ENCODE results near the gene GUCY1A1. TPM values are rescaled to one million over a fixed set of nuclear protein-coding genes. Genes with fewer than 3 reads are reported as not detected.
"Not testable (repeated sequence)": the region's sequence is repeated elsewhere in the genome, so short reads cannot be mapped to it uniquely, and the experiment has no call there.

The GUCY1A1 gene, protein sequence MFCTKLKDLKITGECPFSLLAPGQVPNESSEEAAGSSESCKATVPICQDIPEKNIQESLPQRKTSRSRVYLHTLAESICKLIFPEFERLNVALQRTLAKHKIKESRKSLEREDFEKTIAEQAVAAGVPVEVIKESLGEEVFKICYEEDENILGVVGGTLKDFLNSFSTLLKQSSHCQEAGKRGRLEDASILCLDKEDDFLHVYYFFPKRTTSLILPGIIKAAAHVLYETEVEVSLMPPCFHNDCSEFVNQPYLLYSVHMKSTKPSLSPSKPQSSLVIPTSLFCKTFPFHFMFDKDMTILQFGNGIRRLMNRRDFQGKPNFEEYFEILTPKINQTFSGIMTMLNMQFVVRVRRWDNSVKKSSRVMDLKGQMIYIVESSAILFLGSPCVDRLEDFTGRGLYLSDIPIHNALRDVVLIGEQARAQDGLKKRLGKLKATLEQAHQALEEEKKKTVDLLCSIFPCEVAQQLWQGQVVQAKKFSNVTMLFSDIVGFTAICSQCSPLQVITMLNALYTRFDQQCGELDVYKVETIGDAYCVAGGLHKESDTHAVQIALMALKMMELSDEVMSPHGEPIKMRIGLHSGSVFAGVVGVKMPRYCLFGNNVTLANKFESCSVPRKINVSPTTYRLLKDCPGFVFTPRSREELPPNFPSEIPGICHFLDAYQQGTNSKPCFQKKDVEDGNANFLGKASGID
- total RNA-seq = 106 TPM
- long read RNA-seq, full-length matches to known transcripts = 33 of 127 reads
- long read RNA-seq, partial matches to known transcripts = 68 of 127 reads
- long read RNA-seq, other reads (novel, unspliced or antisense) = 26 of 127 reads

GRCh38 chr4:155666344-155667221 lies at the start of gene GUCY1A1:
Gene GUCY1A1, plus strand, starts transcription at chr4:155666848. Its CDS starts 30,020 bp downstream, at chr4:155696868.
- DNase-seq (peak; percentile 62), ATAC-seq (peak; percentile 60)
- intact Hi-C loops (cut with micrococcal nuclease) = loop anchor here (5.0 kb wide), 1 partner anchor 224 kb away; no protein-coding TSS in a partner anchor

GRCh38 chr4:155617296-155617695 lies 49.4 kb upstream of the GUCY1A1 start:
- intact Hi-C loops (cut with micrococcal nuclease) = no loop called here
- ATAC-seq (peak; percentile 78), DNase-seq (no peak)

DNA sequence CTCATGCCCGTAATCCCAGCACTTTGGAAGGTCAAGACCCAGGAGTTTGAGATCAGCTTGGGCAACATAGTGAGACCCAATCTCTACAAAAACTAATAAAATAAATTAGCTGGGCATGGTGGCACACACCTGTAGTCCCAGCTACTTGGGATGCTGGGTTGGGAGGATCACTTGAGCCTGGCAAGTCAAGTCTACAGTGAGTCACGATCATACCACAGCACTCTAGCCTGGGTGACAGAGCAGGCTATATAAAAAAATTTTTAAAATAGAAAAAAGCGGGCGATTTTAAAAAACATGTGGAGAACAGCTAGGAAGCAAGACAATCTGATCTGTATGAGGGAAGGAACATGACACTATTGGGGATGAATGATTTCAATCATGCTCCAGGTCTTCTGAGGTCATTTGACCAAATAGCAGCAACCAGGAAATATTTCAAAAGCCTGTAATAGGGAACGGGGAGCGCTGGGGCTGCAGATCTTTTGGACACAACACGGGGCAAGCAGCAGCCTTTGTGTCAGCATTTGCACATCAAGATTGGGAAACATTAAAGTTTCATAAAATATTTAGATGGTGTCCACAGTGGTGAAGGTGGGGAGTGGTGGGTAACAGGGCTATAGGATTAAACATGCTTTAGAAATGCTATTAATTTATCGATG lies 48.3 kb upstream of the GUCY1A1 start:
- DNase-seq = no peak
- peak; percentile 75 for ATAC-seq
- intact Hi-C loops (cut with micrococcal nuclease) = no loop called here

DNA sequence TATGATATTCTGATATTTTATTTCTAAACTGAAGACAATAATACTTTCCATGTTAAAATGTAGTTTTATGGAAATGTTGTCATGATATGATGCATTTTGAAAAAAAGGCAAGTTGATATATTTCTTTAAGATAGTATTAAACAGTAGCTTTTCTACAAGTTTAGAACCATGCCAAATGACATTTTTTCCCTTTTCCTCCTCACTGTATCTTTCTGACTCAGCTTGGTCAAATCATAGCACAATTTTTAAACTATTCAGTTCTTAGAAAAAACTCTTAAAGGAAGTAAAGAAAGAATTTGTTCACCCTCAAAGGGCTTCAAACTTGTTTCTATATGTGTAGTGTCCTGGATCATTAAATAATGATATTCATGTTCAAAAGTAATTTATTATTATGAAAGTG lies 46.0 kb upstream of the GUCY1A1 start:
- intact Hi-C loops (cut with micrococcal nuclease) = no loop called here
- ATAC-seq (no peak), DNase-seq (no peak)

GRCh38 chr4:155624478-155624877 lies 42.2 kb upstream of the GUCY1A1 start:
- ATAC-seq (no peak), DNase-seq (no peak)
- intact Hi-C loops (cut with micrococcal nuclease) = no loop called here

DNA sequence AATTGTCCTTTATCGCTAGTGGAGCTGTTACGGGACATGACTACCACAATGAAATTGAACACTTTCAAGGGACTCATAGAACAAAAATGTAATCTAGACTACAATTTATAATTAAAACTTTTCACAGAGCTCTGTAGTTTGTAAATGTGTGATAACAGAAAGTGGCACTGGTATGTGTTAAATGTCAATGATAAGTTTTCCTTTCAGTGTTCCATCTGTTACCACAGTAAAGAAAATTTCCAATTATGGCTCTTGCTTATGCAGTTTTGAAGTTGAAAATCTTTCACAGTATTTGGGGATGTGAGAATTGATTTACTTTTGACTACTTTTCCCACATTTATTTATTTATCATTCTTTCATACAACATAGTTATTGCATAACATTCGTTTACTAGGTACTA lies 40.1 kb upstream of the GUCY1A1 start:
- DNase-seq = no peak
- intact Hi-C loops (cut with micrococcal nuclease) = no loop called here
- no peak for ATAC-seq

GRCh38 chr4:155629183-155629825 lies 37.3 kb upstream of the GUCY1A1 start:
- intact Hi-C loops (cut with micrococcal nuclease) = no loop called here
- no peak for ATAC-seq
- DNase-seq = no peak

- ATAC-seq (no peak), DNase-seq (no peak)
- intact Hi-C loops (cut with micrococcal nuclease) = no loop called here
These were observed 36.7 kb upstream of the GUCY1A1 start for GRCh38 chr4:155629956-155630355.

GRCh38 chr4:155632310-155632840 lies 34.3 kb upstream of the GUCY1A1 start:
- intact Hi-C loops (cut with micrococcal nuclease) = no loop called here
- DNase-seq = no peak
- ATAC-seq = no peak

DNA sequence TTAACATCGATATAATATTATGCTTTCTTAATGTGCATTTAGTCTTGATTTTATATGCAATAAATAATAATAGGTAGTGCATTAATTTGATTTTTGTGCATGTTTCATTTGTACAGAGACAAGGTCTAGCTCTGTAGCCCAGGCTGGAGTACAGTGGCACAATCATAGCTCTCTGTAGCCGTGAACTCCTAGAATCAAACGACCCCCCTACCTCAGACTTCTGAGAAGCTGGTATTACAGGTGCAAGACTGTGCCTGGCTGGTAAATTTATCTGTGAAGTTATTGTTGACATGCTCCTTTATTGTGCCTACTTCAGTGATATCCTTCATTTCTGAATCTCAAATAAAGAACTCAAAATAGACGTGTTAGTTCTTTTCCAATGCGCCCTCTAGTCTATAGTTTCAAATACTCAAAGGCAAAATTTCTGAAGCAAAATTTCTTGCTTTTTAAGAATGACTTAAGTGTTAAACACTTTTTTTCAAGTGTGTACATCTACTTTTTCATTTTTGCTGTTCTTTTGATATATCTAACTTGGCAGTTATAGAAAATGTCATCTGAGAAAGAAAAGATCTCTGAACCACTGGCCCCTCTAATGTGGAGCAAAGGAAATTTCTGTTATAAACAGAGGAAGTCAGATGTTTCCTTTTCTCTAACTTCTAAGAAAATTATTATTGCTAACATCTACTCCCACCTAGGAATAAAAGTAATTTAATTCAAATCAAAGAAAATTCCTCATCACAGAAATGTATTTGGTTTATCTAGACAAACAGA lies 28.3 kb upstream of the GUCY1A1 start:
- intact Hi-C loops (cut with micrococcal nuclease) = no loop called here
- ATAC-seq (no peak), DNase-seq (no peak)

- ATAC-seq (no peak), DNase-seq (no peak)
- intact Hi-C loops (cut with micrococcal nuclease) = no loop called here
These were observed 26.7 kb upstream of the GUCY1A1 start for GRCh38 chr4:155639704-155640523.

DNA sequence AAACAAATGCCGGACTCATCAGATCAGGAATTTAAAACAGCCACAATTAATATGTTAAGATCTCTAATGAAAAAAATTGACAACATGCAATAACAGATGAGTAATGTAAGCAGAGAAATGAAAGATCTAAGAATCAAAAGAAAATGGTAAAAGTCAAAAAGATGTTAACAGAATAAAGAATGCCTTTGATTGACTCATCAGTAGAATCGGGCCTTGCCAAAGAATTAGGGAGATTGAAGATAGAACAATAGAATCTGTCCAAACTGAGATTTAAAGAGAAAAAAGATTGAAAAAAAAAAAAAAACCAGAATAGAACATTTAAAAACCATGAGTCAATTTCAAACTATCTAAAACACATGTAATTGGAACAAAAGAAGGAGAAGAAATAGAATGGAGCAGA lies 25.9 kb upstream of the GUCY1A1 start:
- intact Hi-C loops (cut with micrococcal nuclease) = no loop called here
- DNase-seq (no peak), ATAC-seq (no peak)

DNA sequence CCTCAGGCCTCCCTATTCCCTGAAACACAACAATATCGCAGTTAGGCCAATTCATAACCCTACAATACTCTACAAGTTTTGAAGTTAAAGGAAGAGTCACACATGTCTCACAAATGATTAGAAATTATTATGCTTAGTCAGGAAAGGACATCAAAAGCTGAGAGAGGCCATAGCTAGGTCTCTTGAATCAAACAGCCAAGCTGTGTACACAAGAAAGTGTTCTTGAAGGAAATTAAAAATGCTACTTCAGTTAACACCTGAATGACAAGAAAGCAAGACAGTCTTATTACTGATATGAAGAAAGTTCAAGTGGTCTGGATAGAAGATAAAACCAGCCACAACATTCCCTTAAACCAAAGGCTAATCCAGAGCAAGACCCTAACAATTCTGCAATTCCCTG lies 23.6 kb upstream of the GUCY1A1 start:
- intact Hi-C loops (cut with micrococcal nuclease) = no loop called here
- no peak for ATAC-seq

DNA sequence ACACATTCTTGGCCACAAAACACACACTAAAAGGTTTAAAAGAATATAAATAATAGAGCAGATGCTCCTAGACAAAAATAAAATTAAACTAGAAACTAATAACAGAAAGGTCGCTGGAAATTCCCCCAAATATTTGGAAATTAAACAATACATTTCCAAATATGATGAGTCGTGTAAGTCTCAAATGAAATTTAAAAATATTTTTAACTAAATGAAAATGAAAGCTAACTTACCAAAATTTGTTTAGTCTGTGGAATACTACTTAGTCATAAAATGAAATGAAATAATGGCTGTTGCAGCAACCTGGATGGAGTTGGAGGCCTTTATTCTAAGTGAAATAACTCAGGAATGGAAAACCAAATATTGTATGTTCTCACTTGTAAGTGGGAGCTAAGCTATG lies 20.6 kb upstream of the GUCY1A1 start:
- ATAC-seq (no peak), DNase-seq (no peak)
- intact Hi-C loops (cut with micrococcal nuclease) = no loop called here

More for the DNA sequence above, 23.6 kb upstream of the GUCY1A1 start:
- DNase-seq = no peak

DNA sequence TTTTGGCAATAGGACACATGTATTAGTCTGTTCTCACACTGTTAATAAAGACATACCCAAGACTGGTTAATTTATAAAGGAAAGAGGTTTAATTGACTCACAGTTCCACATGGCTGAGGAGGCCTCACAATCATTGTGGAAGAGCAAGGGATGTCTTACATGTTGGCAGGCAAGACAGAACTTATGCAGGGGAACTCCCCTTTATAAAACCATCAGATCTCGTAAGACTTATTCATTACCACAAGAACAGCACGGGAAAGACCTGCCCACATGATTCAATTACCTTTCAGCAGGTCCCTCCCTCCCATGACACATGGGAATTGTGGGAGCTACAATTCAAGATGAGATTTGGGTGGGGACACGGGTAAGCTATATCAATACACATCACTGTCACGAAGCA lies 15.9 kb upstream of the GUCY1A1 start:
- intact Hi-C loops (cut with micrococcal nuclease); DNase-seq; ATAC-seq: not testable (repeated sequence)

- ATAC-seq = no peak
- intact Hi-C loops (cut with micrococcal nuclease) = no loop called here
These were observed 13.6 kb upstream of the GUCY1A1 start for GRCh38 chr4:155653052-155653451.

GRCh38 chr4:155656025-155656424 lies 10.6 kb upstream of the GUCY1A1 start:
- ATAC-seq (no peak), DNase-seq (no peak)
- intact Hi-C loops (cut with micrococcal nuclease) = no loop called here

More at GRCh38 chr4:155653052-155653451, 13.6 kb upstream of the GUCY1A1 start:
- DNase-seq = no peak
